Medulla oblongata (tissue), 1 donor: ENCODE measurements around the gene EPHB2.

Source experiments
- DNase-seq: peaks from one replicate; pipeline ENCODE4 v3.0.0-alpha.2; 2015; ENCODE audit errors: extremely low spot score

The EPHB2 gene

DNA sequence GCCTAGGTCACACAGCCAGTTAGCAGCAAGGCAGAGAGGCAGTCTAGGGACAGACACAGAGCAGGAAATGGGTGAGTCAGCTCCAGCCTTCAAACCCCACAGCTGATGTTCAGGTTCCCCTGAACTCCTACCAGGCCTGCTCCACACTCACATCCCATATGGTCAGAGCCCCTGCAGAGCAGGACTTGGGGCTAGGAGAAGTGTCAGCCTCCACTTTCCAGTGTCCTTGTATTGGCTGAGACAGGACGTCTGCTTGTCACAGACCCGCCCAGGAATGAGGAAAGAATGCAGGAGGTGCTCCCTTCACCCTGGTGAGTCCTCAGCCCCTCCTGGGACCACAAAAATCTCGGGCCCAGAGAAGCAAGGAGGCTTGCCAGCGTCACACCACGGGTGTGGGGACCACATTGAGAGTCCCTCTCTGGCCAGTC is 169.5 kb downstream of the EPHB2 start:
- DNase-seq = no peak

DNA sequence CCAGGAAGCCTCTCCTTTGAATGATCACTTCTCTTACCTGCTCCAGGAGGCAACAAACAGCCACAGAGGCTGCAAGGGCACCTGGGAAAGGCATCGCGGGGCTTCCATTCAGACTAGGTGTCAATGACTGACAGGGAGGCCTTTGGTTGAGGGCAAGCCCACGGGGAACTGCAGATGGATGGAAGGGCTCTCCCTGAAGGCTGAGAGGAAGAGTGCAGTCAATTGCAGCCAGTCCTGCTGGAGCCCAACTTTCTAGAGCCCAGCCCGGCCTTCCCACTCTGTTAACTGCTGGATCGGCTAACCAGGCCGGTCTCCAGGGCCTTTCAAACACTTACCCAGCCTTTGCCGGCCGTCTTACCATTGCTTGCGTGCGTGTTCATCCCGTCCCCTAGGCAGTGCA is 172.8 kb downstream of the EPHB2 start:
- DNase-seq = no peak

DNA sequence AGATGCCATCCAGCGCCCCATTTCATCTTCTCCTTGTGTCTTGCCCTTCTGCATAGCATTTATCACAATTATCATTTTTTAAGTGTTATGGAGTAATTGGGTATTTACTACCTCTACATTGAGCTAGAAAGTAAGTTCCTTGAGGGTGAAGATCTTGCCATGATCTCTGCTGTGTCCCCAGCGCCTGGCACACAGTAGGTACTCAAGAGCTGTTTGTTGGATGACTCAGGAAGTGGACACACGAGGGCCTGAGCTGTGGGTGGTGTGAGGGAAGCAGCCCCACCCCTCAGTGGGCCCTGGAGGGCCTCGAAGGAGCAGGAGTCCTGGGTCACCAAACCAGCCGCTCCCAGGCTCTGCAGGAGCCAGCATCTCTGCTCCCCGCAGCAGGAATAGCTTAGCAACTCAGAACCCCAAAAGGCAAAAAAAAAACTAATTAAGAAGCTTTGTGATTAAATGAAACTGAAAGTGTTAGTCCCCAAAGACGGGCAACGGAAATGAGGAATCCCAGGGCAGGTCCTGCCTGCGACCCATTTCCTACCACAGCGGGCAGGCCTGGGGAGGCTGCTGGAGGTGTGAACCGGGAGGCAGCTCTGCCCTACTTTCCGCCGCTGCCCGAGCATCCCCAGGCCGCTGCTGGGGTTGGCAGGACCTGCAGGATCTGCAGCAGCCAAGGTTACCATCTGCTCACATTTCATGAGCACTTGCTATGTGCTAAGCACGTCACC is 174.3 kb downstream of the EPHB2 start:
- no peak for DNase-seq

DNA sequence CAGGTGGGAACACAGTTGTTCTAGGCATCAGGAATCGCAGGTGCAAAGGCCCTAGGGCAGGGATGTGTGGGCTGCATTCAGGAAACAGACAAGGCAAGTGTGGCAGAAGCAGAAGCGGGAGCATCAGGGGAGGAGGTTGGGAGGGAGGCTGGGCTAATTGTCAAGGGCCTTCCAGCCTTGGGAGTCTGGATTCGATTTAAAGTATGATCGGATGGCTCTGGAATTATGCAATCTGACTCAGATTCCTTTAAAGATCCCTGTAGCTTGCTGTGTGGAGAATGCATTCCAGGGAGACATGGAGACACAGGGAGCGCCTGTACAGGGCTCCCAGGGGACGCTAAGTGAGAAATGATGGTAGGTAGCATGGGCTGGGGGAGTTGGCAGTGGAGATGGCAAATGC is 175.6 kb downstream of the EPHB2 start:
- DNase-seq = no peak

DNA sequence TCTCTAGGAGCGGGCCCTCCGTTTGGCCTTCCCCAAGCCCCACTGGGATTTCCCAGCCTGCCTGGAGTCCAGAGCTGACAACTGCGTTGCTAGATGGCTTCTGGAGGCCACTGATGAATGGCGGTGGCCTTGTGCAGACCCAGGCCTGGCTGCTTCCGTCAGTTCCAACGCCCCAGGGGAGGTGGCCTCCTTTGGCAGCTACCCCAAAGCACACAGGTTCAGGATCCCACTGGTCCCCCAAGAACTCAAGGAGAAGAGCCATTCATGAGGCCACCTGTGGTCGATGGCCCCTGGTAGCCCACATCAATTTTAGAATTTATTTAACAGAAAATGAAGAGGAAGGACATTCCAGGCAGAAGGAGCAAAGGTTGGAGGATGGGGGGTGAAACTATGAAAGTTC is 176.9 kb downstream of the EPHB2 start:
- DNase-seq = no peak

DNA sequence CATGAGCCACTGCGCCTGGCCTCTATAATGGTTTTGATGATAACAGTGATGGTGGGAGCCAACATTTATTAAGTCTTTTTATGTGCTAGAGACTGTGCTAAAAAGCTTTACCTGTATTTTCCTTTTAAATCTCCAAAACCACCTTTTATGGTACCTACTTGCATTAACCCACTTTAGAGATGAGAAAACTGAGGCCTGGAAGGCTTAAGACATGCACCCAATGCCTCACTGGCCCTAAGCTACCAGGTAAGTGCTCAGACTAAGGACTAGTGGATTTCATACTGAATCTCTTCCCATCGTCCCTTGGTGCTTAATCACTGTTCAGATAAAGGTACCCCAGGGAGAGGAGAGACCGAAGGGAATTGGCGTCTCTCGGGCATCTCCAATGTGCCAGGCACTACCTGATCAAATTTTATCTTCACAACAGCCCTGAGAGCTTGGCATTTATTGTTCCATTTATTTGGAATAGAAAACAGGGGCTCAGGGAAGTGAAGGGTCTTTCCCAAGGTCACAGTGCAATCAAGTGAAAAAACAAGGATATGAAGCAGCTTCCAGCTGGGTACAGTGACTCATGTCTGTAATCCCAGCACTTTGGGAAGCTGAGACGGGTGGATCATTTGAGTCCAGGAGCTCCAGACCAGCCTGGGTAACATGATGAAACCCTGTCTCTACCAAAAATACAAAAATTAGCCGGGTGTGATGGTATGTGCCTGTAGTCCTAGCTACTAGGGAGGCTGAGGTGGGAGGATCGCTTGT is 177.9 kb downstream of the EPHB2 start:
- DNase-seq = no peak

DNA sequence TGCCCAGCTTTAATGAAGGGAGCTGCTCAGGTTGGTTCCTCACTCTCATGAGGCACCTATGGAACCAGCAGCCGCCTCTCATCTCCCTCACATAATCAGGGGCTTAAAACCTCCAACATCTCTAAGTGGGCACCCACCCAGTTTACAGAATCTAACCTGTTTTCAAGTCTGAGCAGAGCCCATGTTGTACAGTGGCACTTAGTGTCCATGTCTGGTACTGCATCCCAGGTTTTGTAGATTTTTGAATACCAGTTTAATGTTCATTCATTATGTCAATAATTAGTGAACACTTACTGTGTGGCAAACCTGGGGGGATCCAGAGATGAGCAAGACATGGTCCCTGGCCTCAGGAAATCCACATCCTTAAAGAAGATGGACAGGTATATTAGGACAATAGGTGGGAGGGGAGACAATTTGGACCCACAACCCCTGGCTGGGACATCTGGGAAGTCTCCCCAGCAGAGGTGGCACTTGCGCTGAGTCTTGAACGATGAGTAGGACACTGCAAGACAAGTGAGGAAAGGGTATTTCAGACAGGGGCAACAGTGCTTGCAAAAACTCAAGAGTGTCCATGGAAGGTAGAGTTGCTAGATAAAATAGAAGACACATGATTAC is 178.7 kb downstream of the EPHB2 start:
- peak; percentile 47 for DNase-seq

DNA sequence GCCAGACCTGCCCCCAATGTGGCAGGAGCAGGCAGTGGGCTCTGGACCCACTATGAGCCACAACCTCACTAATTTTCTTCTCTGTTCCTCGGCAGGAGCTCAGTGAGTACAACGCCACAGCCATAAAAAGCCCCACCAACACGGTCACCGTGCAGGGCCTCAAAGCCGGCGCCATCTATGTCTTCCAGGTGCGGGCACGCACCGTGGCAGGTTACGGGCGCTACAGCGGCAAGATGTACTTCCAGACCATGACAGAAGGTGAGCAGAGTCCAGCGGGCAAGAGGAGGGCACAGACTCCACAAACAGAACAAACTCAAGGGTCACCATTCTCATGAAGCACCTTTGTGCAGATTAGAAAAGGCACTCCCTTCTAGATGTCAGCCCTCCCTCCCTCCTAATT is 182.2 kb downstream of the EPHB2 start:
- DNase-seq = no peak

DNA sequence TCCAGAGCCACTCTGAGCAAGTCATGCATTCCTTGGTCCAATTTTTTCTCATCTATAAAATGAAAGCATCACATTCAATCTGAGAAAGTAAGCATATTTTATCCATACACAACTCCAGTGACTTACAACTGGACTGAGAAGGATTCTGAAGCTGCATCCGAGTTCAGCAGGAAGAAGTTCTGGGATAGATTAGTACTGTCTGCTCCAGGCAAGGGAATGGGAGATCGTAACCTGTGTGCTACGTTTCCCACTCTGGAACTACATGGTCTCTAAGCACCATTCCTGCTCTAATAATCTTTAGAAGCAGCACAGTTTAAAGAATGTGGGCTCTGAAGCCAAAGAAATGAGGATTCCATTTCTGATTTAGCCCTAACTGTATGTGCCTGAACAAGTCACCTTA is 182.7 kb downstream of the EPHB2 start:
- no peak for DNase-seq

DNA sequence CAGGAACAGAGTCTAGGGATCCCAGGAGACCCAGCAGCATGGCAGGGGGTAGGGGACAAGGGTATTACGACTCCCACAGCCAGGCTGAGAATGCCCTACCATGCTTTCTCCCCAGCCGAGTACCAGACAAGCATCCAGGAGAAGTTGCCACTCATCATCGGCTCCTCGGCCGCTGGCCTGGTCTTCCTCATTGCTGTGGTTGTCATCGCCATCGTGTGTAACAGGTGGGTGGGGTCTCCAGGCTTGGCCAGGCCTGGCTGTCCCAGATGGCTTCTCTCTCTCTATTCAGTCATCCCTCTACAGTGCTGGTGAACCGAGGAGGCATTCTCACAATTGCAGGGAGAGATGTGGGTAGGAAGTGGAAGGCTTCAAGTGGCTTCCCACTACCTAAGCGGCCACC is 184.7 kb downstream of the EPHB2 start:
- no peak for DNase-seq

DNA sequence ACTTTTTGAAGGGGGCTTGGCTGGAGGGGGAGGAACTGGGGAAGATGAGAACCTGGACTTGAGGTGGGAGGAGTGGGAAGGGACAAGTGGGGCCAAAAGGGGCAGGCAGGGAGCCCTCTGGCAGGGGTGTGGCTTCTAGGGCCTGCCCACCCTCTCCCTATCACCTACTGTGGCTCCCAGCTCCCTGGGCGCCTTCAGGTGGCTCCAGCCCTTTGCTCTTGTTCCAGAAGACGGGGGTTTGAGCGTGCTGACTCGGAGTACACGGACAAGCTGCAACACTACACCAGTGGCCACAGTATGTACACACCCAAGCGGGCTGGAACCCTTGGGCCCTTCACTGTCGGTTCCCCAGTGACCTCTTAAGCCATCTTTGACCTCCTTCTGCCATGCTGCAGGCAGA is 185.5 kb downstream of the EPHB2 start:
- no peak for DNase-seq

DNA sequence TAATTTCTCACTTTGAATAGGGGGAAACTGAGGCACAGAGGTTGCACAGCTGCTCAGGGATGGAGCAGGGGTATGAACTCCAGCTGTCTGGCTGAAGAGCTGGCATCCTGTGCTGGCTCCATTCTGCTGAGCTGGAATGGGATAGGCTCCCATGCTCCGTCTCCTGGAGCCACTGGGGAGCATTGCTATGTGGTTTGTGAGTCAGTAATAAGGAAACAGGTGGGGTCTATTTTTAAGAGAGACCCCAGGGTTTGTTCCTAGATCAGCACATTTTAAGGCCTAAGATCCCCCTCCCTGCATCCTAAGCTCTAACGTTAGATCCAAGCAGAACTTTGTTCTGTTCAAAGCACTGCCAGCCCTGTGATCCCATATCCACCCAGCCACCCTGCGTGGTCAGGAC is 189.8 kb downstream of the EPHB2 start:
- no peak for DNase-seq

DNA sequence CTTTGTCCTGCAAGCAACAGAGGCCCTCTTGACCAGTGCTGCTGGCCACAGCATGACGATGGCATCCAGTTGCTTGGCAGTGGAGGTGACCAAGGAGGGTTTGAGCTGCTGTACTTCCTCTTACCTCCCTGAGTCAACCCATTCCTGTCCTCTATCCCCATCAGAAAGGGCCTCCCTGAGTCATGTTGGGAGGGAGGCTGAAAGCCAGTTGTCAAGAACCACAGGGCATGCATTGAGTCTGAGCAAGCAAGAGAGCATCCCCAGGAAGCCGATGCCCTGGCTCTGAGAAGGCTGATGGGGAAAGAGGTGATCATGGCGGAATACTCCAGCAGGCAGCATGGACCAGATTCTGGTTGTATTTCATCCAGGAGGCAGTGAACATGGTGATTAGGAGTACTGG is 192.5 kb downstream of the EPHB2 start:
- no peak for DNase-seq

DNA sequence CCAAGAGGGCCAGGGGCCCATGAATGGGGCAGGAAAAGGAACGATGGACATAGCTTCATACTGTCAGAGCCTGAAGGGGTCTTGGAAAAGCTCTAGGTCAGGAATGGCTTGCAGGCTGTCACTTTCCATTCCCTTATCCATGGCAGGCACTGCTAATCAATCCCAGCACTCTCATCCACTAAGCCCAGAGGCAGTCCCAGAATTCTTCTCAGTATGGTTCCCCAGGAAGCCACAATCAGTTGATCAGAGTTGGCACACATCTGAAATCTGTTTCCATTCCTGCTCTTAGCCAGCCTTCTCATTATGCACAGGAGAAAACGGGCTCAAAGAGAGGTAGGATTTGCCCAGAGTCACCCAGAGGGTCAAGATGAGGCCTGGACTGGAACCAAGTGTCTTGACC is 196.3 kb downstream of the EPHB2 start:
- no peak for DNase-seq

DNA sequence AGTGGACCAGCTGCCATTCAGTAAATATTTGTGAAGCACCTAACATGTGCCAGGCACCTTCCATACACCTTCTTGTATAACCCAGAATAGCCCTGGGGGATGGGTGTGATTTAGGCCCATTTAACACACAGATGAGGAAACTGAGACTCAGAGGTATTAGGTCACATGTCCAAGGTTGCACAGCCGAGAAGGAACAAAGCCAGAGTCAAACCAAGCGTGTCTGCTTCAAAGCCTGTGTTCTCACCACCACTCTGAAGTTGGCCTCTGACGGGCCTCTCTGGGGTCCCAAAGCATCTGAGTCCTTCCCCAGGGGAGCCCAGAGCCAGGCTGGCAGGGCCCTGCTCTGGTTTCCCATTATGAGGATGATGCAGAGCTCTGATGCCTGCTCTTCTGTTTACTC is 196.9 kb downstream of the EPHB2 start:
- DNase-seq = no peak

DNA sequence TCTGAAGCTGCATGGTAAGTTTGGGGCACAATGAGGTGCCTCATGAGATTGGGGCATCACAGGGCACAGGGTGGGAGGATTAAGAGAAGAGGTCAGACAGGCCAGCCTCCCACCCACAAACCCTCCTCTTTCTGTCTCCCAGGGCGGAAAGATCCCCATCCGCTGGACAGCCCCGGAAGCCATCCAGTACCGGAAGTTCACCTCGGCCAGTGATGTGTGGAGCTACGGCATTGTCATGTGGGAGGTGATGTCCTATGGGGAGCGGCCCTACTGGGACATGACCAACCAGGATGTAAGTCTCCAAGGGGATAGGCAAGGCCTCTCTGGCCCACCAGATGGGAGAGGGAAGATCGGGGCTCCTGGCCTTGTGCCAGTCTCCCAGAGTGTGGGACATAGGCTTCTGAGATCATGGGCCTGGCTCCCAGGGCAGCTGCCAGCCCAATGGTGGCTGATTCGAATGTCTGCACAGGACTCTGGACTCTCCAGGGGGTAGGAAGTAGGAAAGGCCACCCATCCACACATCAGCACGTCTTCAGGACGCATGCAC is 198.3 kb downstream of the EPHB2 start:
- no peak for DNase-seq

DNA sequence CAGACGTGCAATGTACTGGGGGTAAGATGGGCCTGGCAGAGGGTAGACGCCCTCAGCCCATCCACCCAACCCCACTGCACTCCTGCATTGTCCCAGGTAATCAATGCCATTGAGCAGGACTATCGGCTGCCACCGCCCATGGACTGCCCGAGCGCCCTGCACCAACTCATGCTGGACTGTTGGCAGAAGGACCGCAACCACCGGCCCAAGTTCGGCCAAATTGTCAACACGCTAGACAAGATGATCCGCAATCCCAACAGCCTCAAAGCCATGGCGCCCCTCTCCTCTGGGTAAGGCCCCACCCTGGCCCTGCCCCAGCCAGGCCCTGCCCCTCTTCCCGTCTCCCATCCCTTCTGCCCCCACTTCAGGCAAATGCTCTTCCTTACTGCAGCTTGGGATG is 199.6 kb downstream of the EPHB2 start:
- no peak for DNase-seq

DNA sequence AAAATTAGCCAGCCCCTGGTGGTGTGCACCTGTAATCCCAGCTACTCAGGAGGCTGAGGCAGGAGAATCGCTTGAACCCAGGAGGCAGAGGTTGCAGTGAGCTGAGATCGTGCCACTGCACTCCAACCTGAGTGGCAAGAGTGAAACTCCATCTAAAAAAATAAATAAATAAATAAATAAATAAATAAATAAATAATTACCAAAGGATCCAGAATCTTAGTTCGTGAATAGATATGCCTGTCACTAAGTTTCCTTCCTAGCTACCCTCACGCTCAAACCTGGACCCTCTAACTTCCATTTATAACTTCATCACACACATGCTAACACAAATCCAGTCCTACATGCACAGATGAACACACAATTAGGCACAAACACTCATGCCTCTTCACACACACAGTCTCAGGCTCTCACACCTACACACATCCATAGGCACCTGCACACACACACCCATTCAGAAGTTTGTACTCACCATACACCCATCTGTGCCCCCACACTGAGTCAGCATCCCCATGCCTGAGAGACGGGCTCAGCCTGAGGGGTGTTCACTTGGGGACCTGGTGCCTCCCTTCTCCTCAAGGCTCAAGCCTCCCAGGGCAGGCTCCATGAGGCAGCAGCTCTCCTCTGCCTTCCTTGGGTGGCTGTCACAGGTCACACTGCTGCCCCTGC is 200.5 kb downstream of the EPHB2 start:
- no peak for DNase-seq

DNA sequence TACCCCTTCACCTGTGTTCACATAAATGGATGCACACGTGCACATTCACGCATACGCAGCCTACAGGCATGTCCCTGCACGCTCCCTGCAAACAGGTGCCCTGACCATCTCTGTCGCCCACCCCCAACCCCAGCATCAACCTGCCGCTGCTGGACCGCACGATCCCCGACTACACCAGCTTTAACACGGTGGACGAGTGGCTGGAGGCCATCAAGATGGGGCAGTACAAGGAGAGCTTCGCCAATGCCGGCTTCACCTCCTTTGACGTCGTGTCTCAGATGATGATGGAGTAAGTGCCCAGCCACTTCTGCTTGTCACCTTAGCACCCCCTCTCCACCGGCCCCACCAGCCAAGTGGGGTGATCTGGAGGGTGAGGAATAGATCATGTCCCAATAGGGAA is 201.7 kb downstream of the EPHB2 start:
- no peak for DNase-seq

DNA sequence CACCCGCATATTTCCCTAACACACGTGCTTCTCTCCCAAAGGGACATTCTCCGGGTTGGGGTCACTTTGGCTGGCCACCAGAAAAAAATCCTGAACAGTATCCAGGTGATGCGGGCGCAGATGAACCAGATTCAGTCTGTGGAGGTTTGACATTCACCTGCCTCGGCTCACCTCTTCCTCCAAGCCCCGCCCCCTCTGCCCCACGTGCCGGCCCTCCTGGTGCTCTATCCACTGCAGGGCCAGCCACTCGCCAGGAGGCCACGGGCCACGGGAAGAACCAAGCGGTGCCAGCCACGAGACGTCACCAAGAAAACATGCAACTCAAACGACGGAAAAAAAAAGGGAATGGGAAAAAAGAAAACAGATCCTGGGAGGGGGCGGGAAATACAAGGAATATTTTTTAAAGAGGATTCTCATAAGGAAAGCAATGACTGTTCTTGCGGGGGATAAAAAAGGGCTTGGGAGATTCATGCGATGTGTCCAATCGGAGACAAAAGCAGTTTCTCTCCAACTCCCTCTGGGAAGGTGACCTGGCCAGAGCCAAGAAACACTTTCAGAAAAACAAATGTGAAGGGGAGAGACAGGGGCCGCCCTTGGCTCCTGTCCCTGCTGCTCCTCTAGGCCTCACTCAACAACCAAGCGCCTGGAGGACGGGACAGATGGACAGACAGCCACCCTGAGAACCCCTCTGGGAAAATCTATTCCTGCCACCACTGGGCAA is 202.9 kb downstream of the EPHB2 start:
- no peak for DNase-seq

DNA sequence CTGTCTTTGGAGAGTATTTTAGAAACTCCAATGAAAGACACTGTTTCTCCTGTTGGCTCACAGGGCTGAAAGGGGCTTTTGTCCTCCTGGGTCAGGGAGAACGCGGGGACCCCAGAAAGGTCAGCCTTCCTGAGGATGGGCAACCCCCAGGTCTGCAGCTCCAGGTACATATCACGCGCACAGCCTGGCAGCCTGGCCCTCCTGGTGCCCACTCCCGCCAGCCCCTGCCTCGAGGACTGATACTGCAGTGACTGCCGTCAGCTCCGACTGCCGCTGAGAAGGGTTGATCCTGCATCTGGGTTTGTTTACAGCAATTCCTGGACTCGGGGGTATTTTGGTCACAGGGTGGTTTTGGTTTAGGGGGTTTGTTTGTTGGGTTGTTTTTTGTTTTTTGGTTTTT is 203.5 kb downstream of the EPHB2 start:
- DNase-seq = no peak
